Panc1 (cell line): ENCODE measurements around the gene ZNF132. TPM values are rescaled to one million over a fixed set of nuclear protein-coding genes. Genes with fewer than 3 reads are reported as not detected.
"Not testable (repeated sequence)": the region's sequence is repeated elsewhere in the genome, so short reads cannot be mapped to it uniquely, and the experiment has no call there.

ENCODE experiments used
- ATAC-seq: fragments of 200-7000 bp; cut with Tn5 transposase; 2 replicates; pipeline ENCODE4 v1.9.1; 2020; ENCODE audit warnings: mild to moderate bottlenecking, moderate library complexity
- BruUV-seq: library from RNA; stranded (reverse); fragments of 400-500 nt; replicated peaks from 2 replicates; lab custom pipeline; 2021; lab: Mats Ljungman, UMichigan
- CTCF ChIA-PET: fragments of 300-600 bp; sonication (Branson Sonifier 250); formaldehyde crosslinking; loops from one replicate; lab custom pipeline; 2022; ENCODE audit warnings: antibody characterized with exemption; lab: Charles Lee
- POLR2A ChIA-PET: fragments of 300-600 bp; sonication (Branson Sonifier 250); formaldehyde crosslinking; loops from one replicate; lab custom pipeline; 2022; ENCODE audit warnings: antibody characterized with exemption; lab: Charles Lee
- DNase-seq: peaks from one replicate; pipeline ENCODE4 v3.0.0-alpha.2; 2010; ENCODE audit warnings: low read depth, low spot score
- H3K27ac ChIP-seq: 2 replicates; pipeline ENCODE4 v1.5.1; 2011; ENCODE audit warnings: mild to moderate bottlenecking, low read length, inconsistent platforms
- H3K27me3 ChIP-seq: fragments of 200-500 bp; sonication (Bioruptor generic); 2 replicates; pipeline ENCODE4 v1.6.0; 2014; ENCODE audit warnings: low read length, inconsistent platforms; ENCODE audit not compliant: control insufficient read depth, insufficient read depth
- H3K36me3 ChIP-seq: fragments of 200-500 bp; sonication (Bioruptor generic); 2 replicates; pipeline ENCODE4 v1.5.1; 2014; ENCODE audit warnings: inconsistent platforms, mild to moderate bottlenecking, low read length, moderate library complexity; ENCODE audit not compliant: control insufficient read depth, insufficient read depth
- H3K4me1 ChIP-seq: 2 replicates; pipeline ENCODE4 v1.5.1; 2011; ENCODE audit warnings: inconsistent platforms, mild to moderate bottlenecking, low read length, moderate library complexity; ENCODE audit not compliant: control insufficient read depth, insufficient read depth
- H3K4me3 ChIP-seq, 2 experiments: 2 replicates each; pipeline ENCODE4 v1.5.1; 2011 to 2012; ENCODE audit warnings: low read depth in 2 of 2, low read length in 2 of 2, mild to moderate bottlenecking in 2 of 2, inconsistent platforms in 1 of 2, moderate library complexity in 1 of 2
- H3K9me3 ChIP-seq: fragments of 200-500 bp; sonication (Bioruptor generic); 2 replicates; pipeline ENCODE4 v1.5.1; 2014; ENCODE audit warnings: low read depth, mild to moderate bottlenecking, inconsistent platforms, low read length, moderate library complexity; ENCODE audit not compliant: control insufficient read depth, insufficient read depth
- CTCF ChIP-seq: fragments of 450-650 bp; IDR thresholded peaks from 2 replicates; pipeline ENCODE4 v1.5.1; 2017; ENCODE audit warnings: mild to moderate bottlenecking
- SIN3A ChIP-seq: IDR thresholded peaks from 2 replicates; pipeline ENCODE4 v1.6.1; 2012; ENCODE audit warnings: low read depth, mild to moderate bottlenecking, low read length, moderate library complexity, borderline replicate concordance; ENCODE audit not compliant: insufficient read depth
- TCF7L2 ChIP-seq: IDR thresholded peaks from 2 replicates; pipeline ENCODE4 v1.6.1; 2011; ENCODE audit warnings: mild to moderate bottlenecking, low read depth, low read length, inconsistent platforms
- in situ Hi-C: cut with HindIII; loops from 2 replicates; pipeline ENCODE4 v1.10.0; 2016; ENCODE audit warnings: low sequenced_read_pairs, low pct_unique_long_range_greater_than_20kb
- intact Hi-C: fragments of 100-400 bp; cut with micrococcal nuclease; formaldehyde crosslinking; loops from one replicate; pipeline ENCODE4 v1.10.0; 2022; ENCODE audit not compliant: unreplicated experiment
- total RNA-seq: library from RNA; stranded (reverse); gene quantifications from one replicate; pipeline ENCODE4 v1.2.1, GENCODE V29; 2021; ENCODE audit not compliant: unreplicated experiment

Gene ZNF132
- total RNA-seq, 1 experiment from 2014 or later, result not detected

DNA sequence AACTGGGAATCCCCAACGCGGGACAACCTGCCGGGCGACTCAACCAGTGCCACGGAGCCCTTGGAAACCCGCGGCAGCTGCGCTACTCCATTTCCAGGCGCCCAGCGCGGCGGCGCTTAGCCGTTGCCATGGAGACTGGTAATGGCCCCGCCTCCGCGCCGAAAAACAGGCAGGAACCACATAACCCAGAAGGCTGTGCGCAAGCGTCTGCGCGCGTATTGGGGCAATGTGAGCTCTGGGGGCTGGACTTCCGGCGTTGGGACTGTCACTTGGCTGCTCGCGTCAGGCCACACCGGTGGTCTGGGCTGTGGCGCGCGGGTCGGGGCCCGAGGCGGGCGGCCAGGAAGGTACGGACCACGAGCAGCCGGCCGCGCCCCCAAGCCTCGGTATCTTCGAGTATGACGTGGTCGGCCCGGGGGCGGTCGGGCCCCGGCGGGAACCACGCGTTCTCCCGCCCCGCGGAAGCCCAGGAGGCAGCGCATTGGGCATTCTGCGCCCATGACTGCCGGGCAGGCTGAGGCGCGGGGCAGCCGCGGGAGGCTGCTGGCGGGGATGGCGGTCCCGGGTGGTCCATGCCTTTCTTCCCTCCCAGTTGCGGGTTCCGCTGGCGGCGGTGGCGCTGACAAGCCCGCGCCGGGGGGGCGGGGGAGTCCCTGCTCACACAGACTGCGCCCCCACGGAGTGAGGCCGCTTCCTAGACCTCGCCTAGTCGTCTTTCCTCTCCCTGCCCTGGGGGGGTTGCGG is 11.6 kb upstream of the ZNF132 start, which contains the start of gene ZNF324B:
Gene ZNF324B, plus strand, starts transcription at position 265 of the 744 bp plus-strand sequence. CDS start 2,080 bp downstream, outside the sequence.
- no TSS peak for BruUV-seq
- CTCF ChIA-PET, result no interaction called here
- DNase-seq, result peak; percentile 75

GRCh38 chr19:58450856-58451357 is 11.0 kb upstream of the ZNF132 start:
- Histone ChIP-seq H3K4me1 (peaks cover 4% of the 10 kb centered on the region; the same call in 1 of the 2 replicates), H3K4me3 (peak overlapping the region; percentile 76 to 84), H3K27me3 (0 out of 2 replicates have a peak, but pooled peaks cover 4% of the 10 kb centered on the region), H3K9me3 (peaks cover 3% of the 10 kb centered on the region; the same call in 1 of the 2 replicates), H3K36me3 (no peaks in the 10 kb centered on the region), H3K27ac (0 out of 2 replicates have a peak overlapping the region, but pooled peaks have one; percentile 7)
- BruUV-seq, result no TSS peak
- POLR2A ChIA-PET, result no interaction called here
- intact Hi-C loops (no loop called here), in situ Hi-C loops (no loop called here)
- no peak for TF ChIP-seq CTCF
- peak; percentile 41 for ATAC-seq
- DNase-seq, result no peak
- CTCF ChIA-PET, result no interaction called here

More for the DNA sequence above, 11.6 kb upstream of the ZNF132 start, which contains the start of gene ZNF324B:
- peaks cover 3% of the 10 kb centered on the region; the same call in 1 of the 2 replicates for H3K9me3 ChIP-seq
- peak within 1 kb of the TSS; percentile 76 to 84 for H3K4me3 ChIP-seq
- intact Hi-C loops (no loop called here), in situ Hi-C loops (no loop called here)
- H3K4me1 ChIP-seq, result peaks cover 4% of the 10 kb centered on the region; the same call in 1 of the 2 replicates
- 0 out of 2 replicates have a peak, but pooled peaks cover 4% of the 10 kb centered on the region for H3K27me3 ChIP-seq
- TF ChIP-seq TCF7L2, result no peak
- peak; percentile 72; the same call in 1 of the 2 replicates for TF ChIP-seq SIN3A
- ATAC-seq, result peak; percentile 99
- peak within 1 kb of the TSS; percentile 59; the same call in 1 of the 2 replicates for H3K27ac ChIP-seq
- H3K36me3 ChIP-seq, result no peaks in the 10 kb centered on the region
- POLR2A ChIA-PET, result interaction anchor here (0.6 kb wide), 1 partner anchor 27 kb away, joined by 7 read pairs; no protein-coding TSS in a partner anchor

DNA sequence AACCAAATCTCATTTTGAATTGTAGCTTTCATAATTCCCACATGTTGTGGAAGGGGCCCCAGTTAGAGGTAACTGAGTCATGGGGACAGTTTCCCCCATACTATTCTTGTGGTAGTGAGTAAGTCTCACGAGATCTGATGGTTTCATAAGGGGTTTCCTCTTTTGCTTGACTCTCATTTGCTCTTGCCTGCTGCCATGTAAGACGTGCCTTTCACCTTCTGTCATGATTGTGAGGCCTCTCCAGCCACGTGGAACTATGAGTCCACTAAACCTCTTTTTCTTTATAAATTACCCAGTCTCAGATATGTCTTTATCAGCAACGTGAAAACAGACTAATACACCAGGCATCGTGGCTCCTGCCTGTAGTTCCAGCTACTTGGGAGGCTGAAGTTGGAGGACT is 10.0 kb upstream of the ZNF132 start:
- ATAC-seq, intact Hi-C loops, CTCF ChIA-PET, H3K9me3 ChIP-seq, H3K4me1 ChIP-seq, BruUV-seq, H3K27me3 ChIP-seq, H3K36me3 ChIP-seq, H3K27ac ChIP-seq, in situ Hi-C loops, H3K4me3 ChIP-seq, POLR2A ChIA-PET, DNase-seq: not testable (repeated sequence)

GRCh38 chr19:58448860-58449259 is 8.9 kb upstream of the ZNF132 start:
- POLR2A ChIA-PET, ATAC-seq, H3K27me3 ChIP-seq, H3K9me3 ChIP-seq, H3K36me3 ChIP-seq, H3K4me3 ChIP-seq, H3K27ac ChIP-seq, CTCF ChIA-PET, DNase-seq, intact Hi-C loops, H3K4me1 ChIP-seq, BruUV-seq, in situ Hi-C loops: not testable (repeated sequence)

- H3K27me3 ChIP-seq, in situ Hi-C loops, intact Hi-C loops, POLR2A ChIA-PET, H3K4me1 ChIP-seq, H3K36me3 ChIP-seq, H3K4me3 ChIP-seq, H3K9me3 ChIP-seq, CTCF ChIA-PET, ATAC-seq, BruUV-seq, DNase-seq, H3K27ac ChIP-seq: not testable (repeated sequence)
Observed at GRCh38 chr19:58442986-58443385, 3.0 kb upstream of the ZNF132 start.
